GM03348 (cell line): ENCODE measurements around the gene ACOD1.
A peak's percentile ranks its signal among the peaks of the same experiment; 100 is the strongest.

Experiments used
- DNase-seq: peaks from one replicate; pipeline ENCODE4 v3.0.0; 2012; ENCODE audit warnings: low spot score

The ACOD1 gene

DNA sequence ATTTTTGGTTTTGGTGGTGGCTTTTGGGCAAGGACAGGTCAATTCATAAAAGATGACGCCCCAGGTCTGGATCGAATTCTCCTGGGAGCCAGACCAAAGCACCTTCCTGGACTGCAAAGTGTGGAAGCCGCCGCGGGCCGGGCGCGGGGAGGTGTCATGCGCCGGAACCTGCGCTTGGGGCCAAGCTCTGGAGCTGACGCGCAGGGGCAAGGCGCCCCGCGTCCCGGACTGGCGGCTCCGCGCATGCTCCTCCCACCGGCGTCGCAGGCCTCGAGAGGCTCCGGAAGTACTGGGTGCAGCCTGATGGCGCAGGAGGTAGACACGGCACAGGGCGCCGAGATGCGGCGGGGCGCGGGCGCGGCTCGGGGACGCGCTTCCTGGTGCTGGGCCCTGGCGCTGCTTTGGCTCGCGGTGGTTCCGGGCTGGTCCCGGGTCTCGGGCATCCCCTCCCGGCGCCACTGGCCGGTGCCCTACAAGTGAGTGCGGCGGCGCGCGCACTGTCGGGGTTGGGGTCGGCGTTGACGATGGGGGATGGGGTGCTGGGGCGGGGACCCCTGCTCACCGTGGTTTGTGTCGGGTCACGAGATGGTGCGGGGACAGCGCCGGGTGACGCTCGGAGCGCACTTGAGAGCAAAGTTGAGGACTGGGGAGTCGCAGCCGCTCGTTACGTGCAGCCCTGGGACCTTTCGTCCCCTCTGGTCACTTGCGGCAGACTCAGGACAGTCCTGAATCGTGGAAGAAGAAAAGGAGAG lies 43.7 kb downstream of the ACOD1 start, which contains the start of gene CLN5:
CLN5 (plus strand) TSS at position 286 of the 752 bp plus-strand sequence; CDS start at position 304, 18 bp downstream.
- peak; percentile 98 for DNase-seq

DNA sequence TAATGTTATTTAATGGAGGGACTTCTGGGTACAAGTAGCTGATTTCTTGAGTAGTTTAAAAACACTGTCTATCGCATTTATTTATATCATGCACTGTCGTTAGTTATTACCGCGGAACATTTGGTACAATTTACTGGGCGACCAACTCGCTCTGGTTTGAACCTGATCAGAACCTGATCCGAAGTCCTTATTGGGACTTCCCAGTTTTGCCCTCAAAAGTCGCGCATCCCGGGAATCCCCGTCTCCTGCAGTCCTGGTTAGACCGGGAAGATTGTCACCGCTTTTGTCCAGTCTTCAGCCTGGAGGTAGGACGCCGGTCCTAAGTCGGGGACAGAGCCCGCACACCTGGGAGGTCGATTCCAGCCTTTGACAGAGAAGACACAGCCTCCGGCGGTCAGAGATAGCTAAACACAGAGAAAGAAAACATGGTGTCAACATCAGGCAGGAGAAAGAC lies 44.3 kb downstream of the ACOD1 start:
- peak; percentile 30 for DNase-seq

DNA sequence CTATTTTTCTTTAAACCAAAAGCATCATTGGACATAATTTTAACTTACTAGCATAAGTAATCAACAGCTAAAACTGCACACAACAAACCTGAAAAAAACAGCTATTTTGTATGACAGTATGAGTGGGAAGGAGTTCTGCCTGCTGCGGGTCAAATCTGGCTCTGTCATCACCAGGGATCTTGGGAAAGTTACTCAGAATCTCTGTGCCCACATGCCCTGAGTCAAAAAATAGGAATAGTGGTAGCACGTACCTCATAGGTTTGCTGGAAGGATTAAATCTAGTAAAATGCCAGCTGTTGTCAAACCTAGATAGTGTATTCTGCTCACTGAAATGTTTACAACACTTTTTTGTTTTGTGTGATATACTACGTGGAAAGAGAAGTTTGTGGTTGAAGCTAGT lies 44.7 kb downstream of the ACOD1 start:
- DNase-seq, result peak; percentile 28

DNA sequence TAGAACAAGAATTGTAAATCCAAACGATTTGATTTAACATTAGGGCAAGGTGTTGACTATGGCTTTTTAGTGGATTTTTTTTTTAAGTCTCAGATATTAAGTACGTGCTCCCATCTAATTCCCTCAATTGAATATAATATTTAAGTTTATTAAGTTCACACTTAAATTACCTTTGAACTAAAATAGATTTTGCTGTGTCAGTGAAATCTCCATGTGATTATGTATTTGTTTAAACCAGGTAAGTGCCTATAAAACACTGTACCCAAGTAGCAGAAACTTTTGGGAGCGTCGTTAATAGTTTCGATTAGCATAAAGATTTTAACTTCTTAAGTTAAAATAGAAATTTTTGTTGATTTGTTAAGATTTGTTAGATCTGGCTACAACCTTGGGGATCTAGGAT lies 45.2 kb downstream of the ACOD1 start:
- DNase-seq, result no peak

DNA sequence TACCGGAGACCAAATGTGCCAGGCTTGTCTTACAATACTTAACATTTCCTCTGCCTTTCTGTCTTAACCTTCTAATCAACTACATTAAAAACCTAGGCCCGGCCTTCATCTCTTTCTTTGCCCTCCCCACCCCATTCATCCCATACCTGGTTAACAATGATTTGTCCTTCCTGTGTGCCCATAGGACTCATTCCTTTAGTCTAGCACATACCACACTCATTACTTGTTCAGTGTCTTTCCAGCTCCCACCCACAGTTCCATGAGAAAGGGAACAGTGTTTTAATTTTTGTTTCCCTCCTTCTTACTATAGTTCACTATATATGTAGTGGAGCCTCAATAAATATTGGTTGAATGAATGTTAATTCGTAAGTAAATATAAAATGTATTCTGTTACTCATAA lies 46.0 kb downstream of the ACOD1 start:
- DNase-seq, result no peak

DNA sequence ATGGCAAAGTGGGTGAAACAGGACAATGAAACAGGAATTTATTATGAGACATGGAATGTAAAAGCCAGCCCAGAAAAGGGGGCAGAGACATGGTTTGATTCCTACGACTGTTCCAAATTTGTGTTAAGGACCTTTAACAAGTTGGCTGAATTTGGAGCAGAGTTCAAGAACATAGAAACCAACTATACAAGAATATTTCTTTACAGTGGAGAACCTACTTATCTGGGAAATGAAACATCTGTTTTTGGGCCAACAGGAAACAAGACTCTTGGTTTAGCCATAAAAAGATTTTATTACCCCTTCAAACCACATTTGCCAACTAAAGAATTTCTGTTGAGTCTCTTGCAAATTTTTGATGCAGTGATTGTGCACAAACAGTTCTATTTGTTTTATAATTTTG lies 52.2 kb downstream of the ACOD1 start:
- peak; percentile 31 for DNase-seq

DNA sequence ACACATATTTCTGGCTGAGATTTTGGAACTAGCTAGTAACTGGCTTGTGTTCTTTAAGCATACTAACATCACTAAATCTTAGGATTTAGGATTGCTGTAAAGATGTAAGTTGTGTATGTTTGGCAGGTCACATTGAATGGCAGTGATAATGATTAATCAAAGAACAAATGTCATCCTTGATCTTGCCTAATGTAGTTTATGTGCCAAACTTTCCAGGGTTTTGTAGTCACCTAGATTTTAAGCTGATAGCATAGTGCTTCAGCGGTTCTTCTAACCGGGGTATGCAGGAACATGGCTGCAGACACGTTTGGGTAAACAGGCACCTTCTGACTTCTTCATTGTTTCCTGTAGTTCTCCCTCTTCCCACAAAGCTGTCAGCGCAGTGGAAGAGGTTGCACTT lies 53.2 kb downstream of the ACOD1 start:
- no peak for DNase-seq

DNA sequence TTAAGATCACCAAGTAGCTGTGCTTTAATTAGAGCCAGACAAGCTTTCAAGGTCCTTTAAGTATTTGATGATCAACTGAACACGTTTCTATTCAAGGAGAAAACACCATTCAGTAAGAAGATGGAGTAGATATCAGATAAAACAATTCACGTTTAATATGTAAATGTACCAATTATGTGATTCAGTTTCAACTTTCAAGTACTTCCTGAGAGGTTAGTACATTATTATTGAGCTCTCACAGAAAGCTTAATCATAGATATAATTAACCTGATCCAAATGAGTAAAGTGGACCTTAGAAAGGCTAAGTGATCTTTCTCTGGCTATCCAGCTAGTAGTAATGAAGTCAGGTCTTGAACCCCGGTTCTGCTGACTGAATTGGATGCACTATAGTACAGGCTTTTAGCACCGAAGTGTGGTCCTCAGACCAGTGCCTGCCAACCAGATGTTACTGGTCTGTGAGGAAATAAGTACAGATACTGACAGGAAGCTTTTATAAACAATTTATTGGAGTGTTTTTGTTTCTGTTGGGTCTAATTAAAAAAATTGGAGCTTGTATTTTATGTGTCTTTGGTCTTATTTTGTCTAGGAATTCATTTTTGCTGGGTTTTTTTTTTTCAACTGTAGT lies 53.8 kb downstream of the ACOD1 start:
- DNase-seq, result no peak

DNA sequence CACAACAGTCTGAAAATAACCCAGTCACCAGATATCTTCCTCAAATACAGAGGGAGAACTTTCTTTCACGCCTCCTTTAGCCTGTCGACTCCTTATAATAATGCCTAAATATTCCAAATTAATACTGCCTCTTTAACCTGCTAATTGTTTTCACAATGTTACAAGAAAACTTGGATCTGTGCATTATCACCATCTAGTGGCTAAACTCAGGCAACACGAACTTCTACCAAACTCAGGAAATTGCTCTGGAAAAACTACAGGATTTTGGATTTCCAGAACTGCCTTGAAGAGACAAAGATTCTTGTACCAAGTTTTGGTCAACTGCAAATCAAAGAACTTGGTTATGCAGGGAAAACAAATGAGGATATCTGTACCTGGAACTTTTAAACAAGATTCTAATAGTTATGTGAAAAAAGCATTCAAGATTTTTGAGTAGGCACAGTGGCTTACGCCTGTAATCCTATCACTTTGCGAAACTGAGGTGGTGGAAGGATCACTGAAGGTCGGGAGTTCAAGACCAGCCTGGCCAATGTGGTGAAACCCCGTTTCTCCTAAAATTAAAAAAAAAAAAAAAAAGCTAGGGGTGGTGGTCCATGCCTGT lies 54.4 kb downstream of the ACOD1 start:
- peak; percentile 57 for DNase-seq
